HG03520 (cell line): ENCODE results near the gene UPK2.

ENCODE experiments used
- ATAC-seq: cut with Tn5 transposase; IDR thresholded peaks from one replicate; pipeline ENCODE4 v1.9.1; 2021; ENCODE audit warnings: mild to moderate bottlenecking, moderate library complexity; ENCODE audit not compliant: unreplicated experiment

The UPK2 gene

GRCh38 chr11:118956094-118956846 is at the start of gene UPK2:
Gene UPK2, plus strand, starts transcription at chr11:118956298. Its CDS starts 53 bp downstream, at chr11:118956351.
- peak; percentile 53 for ATAC-seq

GRCh38 chr11:118907051-118908042 is 48.8 kb upstream of the UPK2 start:
- peak; percentile 63 for ATAC-seq

- ATAC-seq: no peak
Measured at GRCh38 chr11:118908264-118908663, 47.8 kb upstream of the UPK2 start.

- ATAC-seq: no peak
Measured at GRCh38 chr11:118908901-118909618, 47.0 kb upstream of the UPK2 start.

GRCh38 chr11:118909619-118910308 is 46.3 kb upstream of the UPK2 start:
- no peak for ATAC-seq

GRCh38 chr11:118910309-118911112 is 45.6 kb upstream of the UPK2 start:
- ATAC-seq: no peak

- ATAC-seq: no peak
Measured at GRCh38 chr11:118911113-118911879, 44.8 kb upstream of the UPK2 start.

GRCh38 chr11:118911880-118912741 is 44.0 kb upstream of the UPK2 start:
- ATAC-seq: no peak

- ATAC-seq: no peak
Measured at GRCh38 chr11:118912742-118913410, 43.2 kb upstream of the UPK2 start.

- no peak for ATAC-seq
Measured at GRCh38 chr11:118913411-118914125, 42.5 kb upstream of the UPK2 start.

- no peak for ATAC-seq
Measured at GRCh38 chr11:118914178-118914918, 41.8 kb upstream of the UPK2 start.

- no peak for ATAC-seq
Measured at GRCh38 chr11:118914987-118915386, 41.1 kb upstream of the UPK2 start.

- no peak for ATAC-seq
Measured at GRCh38 chr11:118915396-118915795, 40.7 kb upstream of the UPK2 start.

- ATAC-seq: no peak
Measured at GRCh38 chr11:118915941-118916841, 39.9 kb upstream of the UPK2 start.

GRCh38 chr11:118916842-118917388 is 39.2 kb upstream of the UPK2 start:
- ATAC-seq: no peak
